H7 (cell line): ENCODE measurements around the gene RIMBP3C. TPM values are rescaled to one million over a fixed set of nuclear protein-coding genes. Genes with fewer than 3 reads are reported as not detected.
"Not testable (repeated sequence)": the region's sequence is repeated elsewhere in the genome, so short reads cannot be mapped to it uniquely, and the experiment has no call there.

ENCODE experiments used
- DNase-seq: peaks from one replicate; pipeline ENCODE4 v3.0.0; 2012
- H3K27me3 ChIP-seq: 2 replicates; pipeline ENCODE4 v1.6.0; 2011; ENCODE audit warnings: mild to moderate bottlenecking, low read length; ENCODE audit not compliant: control insufficient read depth, insufficient read depth
- H3K36me3 ChIP-seq: replicated peaks from 2 replicates; pipeline ENCODE4 v1.5.1; 2011; ENCODE audit warnings: low read length; ENCODE audit not compliant: control insufficient read depth, insufficient read depth
- H3K4me3 ChIP-seq: 2 replicates; pipeline ENCODE4 v1.5.1; 2011; ENCODE audit warnings: low read depth, mild to moderate bottlenecking, control low read depth, low read length, moderate library complexity; ENCODE audit not compliant: insufficient read depth
- total RNA-seq: library from RNA; depleted of rRNA; stranded (reverse); fragments of >200 nt; shearing (Covaris generic); gene quantifications from 2 replicates; pipeline ENCODE4 v1.2.3, GENCODE V29; 2014; rRNA removed

RIMBP3C gene
- total RNA-seq, 1 experiment from 2014 or later: 0.17 TPM

GRCh38 chr22:21516522-21516921 lies 34.7 kb downstream of the RIMBP3C start:
- H3K27me3 ChIP-seq, H3K36me3 ChIP-seq, DNase-seq, H3K4me3 ChIP-seq: not testable (repeated sequence)

GRCh38 chr22:21515234-21515633 lies 36.0 kb downstream of the RIMBP3C start:
- H3K27me3 ChIP-seq, H3K4me3 ChIP-seq: not testable (repeated sequence)

GRCh38 chr22:21514117-21514516 lies 37.1 kb downstream of the RIMBP3C start:
- not testable (repeated sequence) for DNase-seq

More at GRCh38 chr22:21515234-21515633, 36.0 kb downstream of the RIMBP3C start:
- not testable (repeated sequence) for DNase-seq, H3K36me3 ChIP-seq

GRCh38 chr22:21512022-21512421 lies 39.2 kb downstream of the RIMBP3C start:
- H3K36me3 ChIP-seq, H3K4me3 ChIP-seq, H3K27me3 ChIP-seq, DNase-seq: not testable (repeated sequence)

More at GRCh38 chr22:21514117-21514516, 37.1 kb downstream of the RIMBP3C start:
- H3K36me3 ChIP-seq, H3K4me3 ChIP-seq, H3K27me3 ChIP-seq: not testable (repeated sequence)

- H3K36me3 ChIP-seq, H3K4me3 ChIP-seq, H3K27me3 ChIP-seq, DNase-seq: not testable (repeated sequence)
Measured at GRCh38 chr22:21510397-21510796, 40.9 kb downstream of the RIMBP3C start.

- H3K27me3 ChIP-seq, H3K4me3 ChIP-seq, H3K36me3 ChIP-seq, DNase-seq: not testable (repeated sequence)
Measured at GRCh38 chr22:21499623-21500506, 51.4 kb downstream of the RIMBP3C start.

GRCh38 chr22:21498489-21498888 lies 52.8 kb downstream of the RIMBP3C start:
- not testable (repeated sequence) for DNase-seq, H3K27me3 ChIP-seq, H3K36me3 ChIP-seq, H3K4me3 ChIP-seq

- not testable (repeated sequence) for H3K36me3 ChIP-seq, H3K27me3 ChIP-seq, DNase-seq, H3K4me3 ChIP-seq
Measured at GRCh38 chr22:21497984-21498383, 53.3 kb downstream of the RIMBP3C start.

Other genes with a start within 250 kb of the RIMBP3C start
- 0.22 and 0.24 TPM in 2 replicates for gene RIMBP3B, start 167.7 kb downstream of the RIMBP3C start, total RNA-seq
- 36.2 and 40.5 TPM in 2 replicates for gene HIC2, start 134.1 kb downstream of the RIMBP3C start, total RNA-seq
- 0.15 and 0.42 TPM in 2 replicates for gene TMEM191C, start 84.1 kb downstream of the RIMBP3C start, total RNA-seq
- 84.0 and 90.2 TPM in 2 replicates for gene UBE2L3, start 16.3 kb upstream of the RIMBP3C start, total RNA-seq
- gene YDJC, start 78.6 kb upstream of the RIMBP3C start, total RNA-seq: 53.0 and 57.3 TPM in 2 replicates
- gene CCDC116, start 81.3 kb upstream of the RIMBP3C start, total RNA-seq: 0.48 and 0.55 TPM in 2 replicates
- gene SDF2L1, start 90.8 kb upstream of the RIMBP3C start, total RNA-seq: 29.3 and 54.0 TPM in 2 replicates
- 23.1 and 23.5 TPM in 2 replicates for gene PPIL2, start 114.6 kb upstream of the RIMBP3C start, total RNA-seq
- gene YPEL1, start 184.3 kb upstream of the RIMBP3C start, total RNA-seq: 2.2 and 6.4 TPM in 2 replicates